T-helper 2 cell treated with Interferon-gamma antibody and Interleukin-4, amounts not matched to agents 100 ng/mL and 5 ng/mL, for 36 hours (primary cell): ENCODE data around the gene PRF1. TPM values are rescaled to one million over a fixed set of nuclear protein-coding genes. Genes with fewer than 3 reads are reported as not detected.

ENCODE experiments used
- total RNA-seq: library from RNA; stranded (reverse); gene quantifications from 2 replicates; pipeline ENCODE4 v1.2.3, GENCODE V29; 2022

PRF1 gene
- total RNA-seq, 1 donor from 2014 or later = 78.3 TPM

Other genes starting within 250 kb of the PRF1 start
- gene LRRC20, start 220.1 kb downstream of the PRF1 start, total RNA-seq = 13.6 and 13.8 TPM in 2 replicates
- 61.7 and 62.3 TPM in 2 replicates for gene EIF4EBP2, start 198.6 kb downstream of the PRF1 start, total RNA-seq
- 0.09 and 0.11 TPM in 2 replicates for gene NODAL, start 161.1 kb downstream of the PRF1 start, total RNA-seq
- gene PALD1, start 124.0 kb downstream of the PRF1 start, total RNA-seq = 1.1 and 1.2 TPM in 2 replicates
- 0.02 TPM in 1 of 2 replicates, not detected in the other for gene ADAMTS14, start 69.8 kb upstream of the PRF1 start, total RNA-seq
- not detected in 2 replicates for gene TBATA, start 182.6 kb upstream of the PRF1 start, total RNA-seq
- 24.6 and 27.2 TPM in 2 replicates for gene SGPL1, start 213.2 kb upstream of the PRF1 start, total RNA-seq